ENCODE results near the gene BANF1. TPM values are rescaled to one million over a fixed set of nuclear protein-coding genes. Genes with fewer than 3 reads are reported as not detected.

BANF1 gene
- total and polyA plus RNA-seq, 2 donors: 64.7 to 172 TPM

- H3K36me3 ChIP-seq (ENCODE audit: control insufficient read depth in 2 of 2, insufficient read depth in 2 of 2, low read length in 1 of 2): peaks cover 65 to 70% of the 10 kb centered on the region in 2 donors
Observed at GRCh38 chr11:65976216-65977176, 25.8 kb upstream of the BANF1 start.

GRCh38 chr11:65977621-65978390 is 24.5 kb upstream of the BANF1 start:
- Histone ChIP-seq H3K27ac (ENCODE audit: low read depth in 1 of 2, low read length in 1 of 2) (no peak overlapping the region), H3K36me3 (ENCODE audit: control insufficient read depth in 2 of 2, insufficient read depth in 2 of 2, low read length in 1 of 2) (peaks cover 54 to 58% of the 10 kb centered on the region in 2 donors), H3K27me3 (ENCODE audit: control insufficient read depth in 2 of 2, insufficient read depth in 1 of 2, low read length in 1 of 2) (no peaks in the 10 kb centered on the region), H3K4me3 (ENCODE audit: low read length in 2 of 2) (no peak overlapping the region), H3K4me1 (ENCODE audit: control insufficient read depth in 2 of 2, insufficient read depth in 2 of 2, low read length in 2 of 2) (no peaks in the 10 kb centered on the region), H3K9me3 (ENCODE audit: control insufficient read depth in 2 of 2, insufficient read depth in 1 of 2, low read length in 1 of 2) (no peaks in the 10 kb centered on the region)
- WGBS: 94% methylated on average over 29 of the region's 29 CpGs
- no peak for DNase-seq (ENCODE audit: low read depth in 6 of 9, low spot score in 9 of 9)

More at GRCh38 chr11:65976216-65977176, 25.8 kb upstream of the BANF1 start:
- H3K4me3 ChIP-seq (ENCODE audit: low read length in 2 of 2): no peak overlapping the region
- H3K4me1 ChIP-seq (ENCODE audit: control insufficient read depth in 2 of 2, insufficient read depth in 2 of 2, low read length in 2 of 2): no peaks in the 10 kb centered on the region
- no peak overlapping the region for H3K27ac ChIP-seq (ENCODE audit: low read depth in 1 of 2, low read length in 1 of 2)
- DNase-seq (ENCODE audit: low read depth in 6 of 9, low spot score in 9 of 9): no peak
- no peaks in the 10 kb centered on the region for H3K9me3 ChIP-seq (ENCODE audit: control insufficient read depth in 2 of 2, insufficient read depth in 1 of 2, low read length in 1 of 2)
- H3K27me3 ChIP-seq (ENCODE audit: control insufficient read depth in 2 of 2, insufficient read depth in 1 of 2, low read length in 1 of 2): no peaks in the 10 kb centered on the region
- WGBS: 95% methylated on average over 43 of the region's 43 CpGs

- H3K27me3 ChIP-seq (ENCODE audit: control insufficient read depth in 2 of 2, insufficient read depth in 1 of 2, low read length in 1 of 2): no peaks in the 10 kb centered on the region
- no peaks in the 10 kb centered on the region for H3K4me1 ChIP-seq (ENCODE audit: control insufficient read depth in 2 of 2, insufficient read depth in 2 of 2, low read length in 2 of 2)
- no peaks in the 10 kb centered on the region for H3K9me3 ChIP-seq (ENCODE audit: control insufficient read depth in 2 of 2, insufficient read depth in 1 of 2, low read length in 1 of 2)
- 97% methylated on average over 34 of the region's 34 CpGs for WGBS
- DNase-seq (ENCODE audit: low read depth in 6 of 9, low spot score in 9 of 9): no peak
- no peak overlapping the region for H3K27ac ChIP-seq (ENCODE audit: low read depth in 1 of 2, low read length in 1 of 2)
- no peak overlapping the region for H3K4me3 ChIP-seq (ENCODE audit: low read length in 2 of 2)
- H3K36me3 ChIP-seq (ENCODE audit: control insufficient read depth in 2 of 2, insufficient read depth in 2 of 2, low read length in 1 of 2): peaks cover 50 to 52% of the 10 kb centered on the region in 2 donors
Observed at GRCh38 chr11:65978391-65979238, 23.7 kb upstream of the BANF1 start.

GRCh38 chr11:65979261-65979759 is 23.0 kb upstream of the BANF1 start:
- peaks cover 46 to 50% of the 10 kb centered on the region in 2 donors for H3K36me3 ChIP-seq (ENCODE audit: control insufficient read depth in 2 of 2, insufficient read depth in 2 of 2, low read length in 1 of 2)
- 97% methylated on average over 10 of the region's 10 CpGs for WGBS
- H3K27me3 ChIP-seq (ENCODE audit: control insufficient read depth in 2 of 2, insufficient read depth in 1 of 2, low read length in 1 of 2): no peaks in the 10 kb centered on the region
- no peak for DNase-seq (ENCODE audit: low read depth in 6 of 9, low spot score in 9 of 9)
- H3K27ac ChIP-seq (ENCODE audit: low read depth in 1 of 2, low read length in 1 of 2): no peak overlapping the region
- no peak overlapping the region for H3K4me3 ChIP-seq (ENCODE audit: low read length in 2 of 2)
- H3K4me1 ChIP-seq (ENCODE audit: control insufficient read depth in 2 of 2, insufficient read depth in 2 of 2, low read length in 2 of 2): no peaks in the 10 kb centered on the region
- H3K9me3 ChIP-seq (ENCODE audit: control insufficient read depth in 2 of 2, insufficient read depth in 1 of 2, low read length in 1 of 2): no peaks in the 10 kb centered on the region

DNA sequence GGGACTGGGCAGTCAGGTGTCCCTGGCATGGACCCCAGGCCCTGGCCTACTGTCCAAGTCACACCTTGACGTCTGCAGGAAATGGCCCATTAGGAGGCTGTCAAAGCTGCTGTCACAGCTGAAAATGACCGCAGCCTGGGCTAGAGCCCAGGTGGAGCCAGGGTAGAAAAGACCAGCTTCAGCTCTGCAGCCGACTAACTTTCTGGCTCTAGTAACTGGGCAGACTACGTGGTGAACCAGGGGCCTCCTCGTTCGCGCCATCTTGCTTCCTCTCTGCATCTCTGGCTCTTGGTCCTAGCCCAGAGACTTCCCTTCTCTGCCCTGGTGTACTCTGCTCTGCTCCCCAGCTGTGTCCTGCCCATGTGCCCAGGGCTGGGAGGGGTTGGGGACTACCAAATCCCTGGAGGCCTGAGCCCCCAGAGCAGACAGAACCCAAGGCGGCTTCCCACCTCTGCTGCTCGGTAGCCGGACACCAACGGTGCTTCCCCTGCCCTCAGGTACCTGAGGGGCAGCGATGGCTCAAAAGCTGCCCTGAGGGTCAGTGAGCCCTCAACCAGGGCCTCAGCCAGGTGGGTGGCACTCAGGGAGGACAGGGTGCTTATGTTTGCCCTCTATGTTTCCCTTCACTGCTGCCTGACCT is 21.1 kb upstream of the BANF1 start:
- 94% methylated on average over 12 of the region's 12 CpGs for WGBS
- H3K27ac ChIP-seq (ENCODE audit: low read depth in 1 of 2, low read length in 1 of 2): no peak overlapping the region
- H3K9me3 ChIP-seq (ENCODE audit: control insufficient read depth in 2 of 2, insufficient read depth in 1 of 2, low read length in 1 of 2): no peaks in the 10 kb centered on the region
- H3K4me3 ChIP-seq (ENCODE audit: low read length in 2 of 2): no peak overlapping the region
- no peaks in the 10 kb centered on the region for H3K27me3 ChIP-seq (ENCODE audit: control insufficient read depth in 2 of 2, insufficient read depth in 1 of 2, low read length in 1 of 2)
- H3K4me1 ChIP-seq (ENCODE audit: control insufficient read depth in 2 of 2, insufficient read depth in 2 of 2, low read length in 2 of 2): no peaks in the 10 kb centered on the region
- no peak for DNase-seq (ENCODE audit: low read depth in 6 of 9, low spot score in 9 of 9)
- peaks cover 39% of the 10 kb centered on the region in 2 donors for H3K36me3 ChIP-seq (ENCODE audit: control insufficient read depth in 2 of 2, insufficient read depth in 2 of 2, low read length in 1 of 2)

DNA sequence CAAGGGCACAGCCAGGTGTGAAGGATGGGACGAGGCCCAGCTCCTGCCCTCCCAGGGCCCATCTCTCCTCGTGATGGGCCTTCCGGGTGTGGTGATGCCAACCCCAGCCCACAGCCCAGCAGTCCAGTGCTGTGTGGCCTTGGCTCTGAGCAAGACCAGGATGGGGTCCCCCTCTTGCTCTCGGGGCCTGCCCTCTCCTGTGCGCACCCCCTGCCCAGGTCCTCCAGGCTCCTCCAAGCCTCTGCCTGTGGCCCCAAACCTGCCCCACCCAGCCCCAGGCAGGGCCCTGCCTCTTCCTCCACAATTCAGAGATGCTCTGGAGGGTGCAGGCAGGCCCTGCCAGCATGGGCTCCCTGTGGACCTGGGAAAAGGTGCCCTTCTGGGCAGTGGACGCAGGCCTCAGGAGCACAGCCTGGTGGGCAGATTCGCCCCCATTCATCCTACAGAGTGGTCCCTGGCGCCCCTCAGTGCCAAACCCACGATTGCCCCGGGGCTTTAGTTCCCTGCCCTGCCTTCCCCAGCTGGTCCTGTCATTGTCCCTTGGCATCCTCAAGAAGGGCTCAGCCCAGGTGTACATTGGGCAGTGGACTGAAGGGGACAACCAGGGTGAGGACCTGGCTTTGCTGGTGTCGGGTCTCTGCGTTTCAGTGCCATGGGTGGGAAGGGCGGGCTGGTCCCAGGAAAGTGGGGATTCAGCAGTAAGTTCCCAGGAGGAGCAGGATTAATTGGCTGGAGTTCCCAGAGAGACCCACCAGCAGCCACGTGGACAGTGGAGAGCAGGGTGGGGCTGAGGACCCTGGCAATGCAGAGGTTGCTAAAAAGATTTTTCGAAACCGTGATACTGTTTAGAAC is 20.1 kb upstream of the BANF1 start:
- Histone ChIP-seq H3K4me1 (ENCODE audit: control insufficient read depth in 2 of 2, insufficient read depth in 2 of 2, low read length in 2 of 2) (no peaks in the 10 kb centered on the region), H3K4me3 (ENCODE audit: low read length in 2 of 2) (no peak overlapping the region), H3K27me3 (ENCODE audit: control insufficient read depth in 2 of 2, insufficient read depth in 1 of 2, low read length in 1 of 2) (no peaks in the 10 kb centered on the region), H3K36me3 (ENCODE audit: control insufficient read depth in 2 of 2, insufficient read depth in 2 of 2, low read length in 1 of 2) (peaks cover 29% of the 10 kb centered on the region in 2 donors), H3K27ac (ENCODE audit: low read depth in 1 of 2, low read length in 1 of 2) (no peak overlapping the region), H3K9me3 (ENCODE audit: control insufficient read depth in 2 of 2, insufficient read depth in 1 of 2, low read length in 1 of 2) (no peaks in the 10 kb centered on the region)
- no peak for DNase-seq (ENCODE audit: low read depth in 6 of 9, low spot score in 9 of 9)
- WGBS: 88% methylated on average over 16 of the region's 16 CpGs

GRCh38 chr11:65982824-65983588 is 19.3 kb upstream of the BANF1 start:
- 91% methylated on average over 22 of the region's 22 CpGs for WGBS
- Histone ChIP-seq H3K4me1 (ENCODE audit: control insufficient read depth in 2 of 2, insufficient read depth in 2 of 2, low read length in 2 of 2) (no peaks in the 10 kb centered on the region), H3K4me3 (ENCODE audit: low read length in 2 of 2) (no peak overlapping the region), H3K36me3 (ENCODE audit: control insufficient read depth in 2 of 2, insufficient read depth in 2 of 2, low read length in 1 of 2) (peaks cover 21% of the 10 kb centered on the region in 2 donors), H3K27ac (ENCODE audit: low read depth in 1 of 2, low read length in 1 of 2) (no peak overlapping the region), H3K27me3 (ENCODE audit: control insufficient read depth in 2 of 2, insufficient read depth in 1 of 2, low read length in 1 of 2) (no peaks in the 10 kb centered on the region), H3K9me3 (ENCODE audit: control insufficient read depth in 2 of 2, insufficient read depth in 1 of 2, low read length in 1 of 2) (no peaks in the 10 kb centered on the region)
- no peak for DNase-seq (ENCODE audit: low read depth in 6 of 9, low spot score in 9 of 9)
